NOMO-1 treated with DMSO at 0.1 percent for 48 hours (cell line): ENCODE results near the gene SAMD1.

Experiments used
- DNase-seq: peaks from one replicate; lab custom pipeline; 2025; ENCODE audit not compliant: unreplicated experiment; lab: John Stamatoyannopoulos, UW

The SAMD1 gene

DNA sequence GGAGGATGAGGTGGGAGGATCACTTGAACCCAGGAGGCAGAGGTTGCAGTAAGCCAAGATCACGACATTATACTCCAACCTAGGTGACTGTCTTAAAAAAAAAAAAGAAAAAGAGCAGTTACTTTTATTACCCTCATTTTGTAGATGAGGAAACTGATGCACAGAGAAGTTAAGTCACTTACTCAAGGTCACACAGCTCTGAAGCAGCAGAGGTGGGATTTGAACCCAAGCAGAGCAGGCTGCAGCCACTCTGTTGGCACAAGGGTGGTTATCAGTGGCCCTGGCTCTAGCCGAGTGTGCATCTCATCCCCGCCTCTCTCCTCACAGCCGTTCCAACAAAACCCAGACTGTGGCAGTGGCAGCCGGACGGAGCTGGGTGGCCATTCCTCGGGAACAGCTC lies 51.4 kb downstream of the SAMD1 start:
- no peak for DNase-seq
